Measurements from ENCODE around the gene MYO7A. TPM values are rescaled to one million over a fixed set of nuclear protein-coding genes. Genes with fewer than 3 reads are reported as not detected.

Gene MYO7A
- total RNA-seq, 1 donor from 2014 or later, result 0.16 TPM

GRCh38 chr11:77126156-77126775, 1.8 kb upstream of the MYO7A start:
- peak overlapping the region; percentile 75 for H3K27ac Mint-ChIP-seq (ENCODE audit: unreplicated experiment)
- TF ChIP-seq CTCF (IDR thresholded peaks at IDR 0.05; ENCODE audit: insufficient read depth, low read depth, low read length) (no peak), EZH2 (IDR thresholded peaks at IDR 0.05; ENCODE audit: insufficient read depth, low read length) (no peak)
- H3K27me3 ChIP-seq (ENCODE audit: insufficient read depth, low read length), result no peaks in the 10 kb centered on the region
- no peaks in the 10 kb centered on the region for H3K79me2 ChIP-seq (ENCODE audit: insufficient read depth, low read length)
- DNase-seq (ENCODE audit: low read depth), result no peak
- peaks cover 2% of the 10 kb centered on the region for H3K36me3 Mint-ChIP-seq (ENCODE audit: low read depth, unreplicated experiment)
- FAIRE-seq, result no peak
- H3K4me1 ChIP-seq (ENCODE audit: insufficient read depth, low read length), result peaks cover 14% of the 10 kb centered on the region
- H3K4me2 ChIP-seq (ENCODE audit: low read length), result no peak overlapping the region
- H3K4me3 ChIP-seq (ENCODE audit: insufficient read depth, low read depth, low read length), result no peak overlapping the region
- H3K9me3 Mint-ChIP-seq (ENCODE audit: unreplicated experiment), result no peaks in the 10 kb centered on the region
- H3K4me1 Mint-ChIP-seq (ENCODE audit: low read depth, unreplicated experiment), result no peaks in the 10 kb centered on the region
- H3K27ac ChIP-seq (ENCODE audit: low read depth, low read length), result no peak overlapping the region
- H3K36me3 ChIP-seq (ENCODE audit: insufficient read depth, low read length), result no peaks in the 10 kb centered on the region
- H3K9me3 ChIP-seq (ENCODE audit: insufficient read depth, low read depth, low read length), result no peaks in the 10 kb centered on the region
- H2AFZ ChIP-seq (ENCODE audit: low read depth, low read length), result no peak overlapping the region
- peaks cover 17% of the 10 kb centered on the region for H3K27me3 Mint-ChIP-seq (ENCODE audit: low read depth, unreplicated experiment)
- no peak overlapping the region for H3K9ac ChIP-seq (ENCODE audit: low read length)
- peak overlapping the region; percentile 66 for H3K4me3 Mint-ChIP-seq (ENCODE audit: unreplicated experiment)
- no peaks in the 10 kb centered on the region for H4K20me1 ChIP-seq (ENCODE audit: insufficient read depth, low read length)

- Histone ChIP-seq H3K27ac (ENCODE audit: low read depth, low read length) (no peak overlapping the region), H3K9ac (ENCODE audit: low read length) (peak overlapping the region; percentile 42), H3K79me2 (ENCODE audit: insufficient read depth, low read length) (no peaks in the 10 kb centered on the region), H2AFZ (ENCODE audit: low read depth, low read length) (peak overlapping the region; percentile 75), H3K4me3 (ENCODE audit: insufficient read depth, low read depth, low read length) (no peak overlapping the region), H3K9me3 (ENCODE audit: insufficient read depth, low read depth, low read length) (no peaks in the 10 kb centered on the region), H4K20me1 (ENCODE audit: insufficient read depth, low read length) (no peaks in the 10 kb centered on the region), H3K27me3 (ENCODE audit: insufficient read depth, low read length) (no peaks in the 10 kb centered on the region), H3K4me1 (ENCODE audit: insufficient read depth, low read length) (peaks cover 14% of the 10 kb centered on the region), H3K4me2 (ENCODE audit: low read length) (peak overlapping the region; percentile 90), H3K36me3 (ENCODE audit: insufficient read depth, low read length) (no peaks in the 10 kb centered on the region)
- FAIRE-seq (no peak), DNase-seq (ENCODE audit: low read depth) (no peak)
- H3K27me3 Mint-ChIP-seq (ENCODE audit: low read depth, unreplicated experiment), result peaks cover 17% of the 10 kb centered on the region
- peaks cover 2% of the 10 kb centered on the region for H3K36me3 Mint-ChIP-seq (ENCODE audit: low read depth, unreplicated experiment)
- TF ChIP-seq CTCF (IDR thresholded peaks at IDR 0.05; ENCODE audit: insufficient read depth, low read depth, low read length) (no peak), EZH2 (IDR thresholded peaks at IDR 0.05; ENCODE audit: insufficient read depth, low read length) (no peak)
- H3K4me1 Mint-ChIP-seq (ENCODE audit: low read depth, unreplicated experiment), result no peaks in the 10 kb centered on the region
- H3K4me3 Mint-ChIP-seq (ENCODE audit: unreplicated experiment), result no peak overlapping the region
- H3K9me3 Mint-ChIP-seq (ENCODE audit: unreplicated experiment), result no peaks in the 10 kb centered on the region
- H3K27ac Mint-ChIP-seq (ENCODE audit: unreplicated experiment), result no peak overlapping the region
Measured at GRCh38 chr11:77126861-77127234, 1.2 kb upstream of the MYO7A start.

- H3K36me3 ChIP-seq (ENCODE audit: insufficient read depth, low read length), result no peaks in the 10 kb centered on the region
- peak overlapping the region; percentile 50 for H3K4me3 ChIP-seq (ENCODE audit: insufficient read depth, low read depth, low read length)
- DNase-seq (ENCODE audit: low read depth), result no peak
- no peak overlapping the region for H3K27ac Mint-ChIP-seq (ENCODE audit: unreplicated experiment)
- H3K27me3 Mint-ChIP-seq (ENCODE audit: low read depth, unreplicated experiment), result peaks cover 17% of the 10 kb centered on the region
- H3K9ac ChIP-seq (ENCODE audit: low read length), result peak overlapping the region; percentile 42
- peaks cover 2% of the 10 kb centered on the region for H3K36me3 Mint-ChIP-seq (ENCODE audit: low read depth, unreplicated experiment)
- no peaks in the 10 kb centered on the region for H3K9me3 ChIP-seq (ENCODE audit: insufficient read depth, low read depth, low read length)
- no peaks in the 10 kb centered on the region for H3K79me2 ChIP-seq (ENCODE audit: insufficient read depth, low read length)
- peak overlapping the region; percentile 90 for H3K4me2 ChIP-seq (ENCODE audit: low read length)
- H3K4me1 Mint-ChIP-seq (ENCODE audit: low read depth, unreplicated experiment), result no peaks in the 10 kb centered on the region
- H3K4me3 Mint-ChIP-seq (ENCODE audit: unreplicated experiment), result no peak overlapping the region
- no peak overlapping the region for H3K27ac ChIP-seq (ENCODE audit: low read depth, low read length)
- H3K4me1 ChIP-seq (ENCODE audit: insufficient read depth, low read length), result peaks cover 14% of the 10 kb centered on the region
- peak; percentile 88 for TF ChIP-seq CTCF (IDR thresholded peaks at IDR 0.05; ENCODE audit: insufficient read depth, low read depth, low read length)
- no peak for TF ChIP-seq EZH2 (IDR thresholded peaks at IDR 0.05; ENCODE audit: insufficient read depth, low read length)
- no peaks in the 10 kb centered on the region for H3K27me3 ChIP-seq (ENCODE audit: insufficient read depth, low read length)
- FAIRE-seq, result no peak
- peak overlapping the region; percentile 75 for H2AFZ ChIP-seq (ENCODE audit: low read depth, low read length)
- H3K9me3 Mint-ChIP-seq (ENCODE audit: unreplicated experiment), result no peaks in the 10 kb centered on the region
- no peaks in the 10 kb centered on the region for H4K20me1 ChIP-seq (ENCODE audit: insufficient read depth, low read length)
Measured at GRCh38 chr11:77127235-77127911, 673 bp upstream of the MYO7A start.
